Activated CD4-positive, alpha-beta T cell treated with anti-CD3 and anti-CD28 coated beads, Interleukin-2, Interleukin-6, amounts not matched to agents 100 ng/mL and 50 ng/mL, durations not matched to agents 16 hours and 8 hours (primary cell): ENCODE data around the gene CCDC170.

Source experiments
- DNase-seq: peaks from one replicate; pipeline ENCODE4 v3.0.0-alpha.2; 2020

CCDC170 gene

GRCh38 chr6:151624071-151624470 is 130.3 kb downstream of the CCDC170 start:
- DNase-seq = no peak

- no peak for DNase-seq
Observed at GRCh38 chr6:151624481-151624880, 130.7 kb downstream of the CCDC170 start.

GRCh38 chr6:151624900-151625536 is 131.2 kb downstream of the CCDC170 start:
- no peak for DNase-seq

- DNase-seq = peak; percentile 67
Observed at GRCh38 chr6:151627689-151628444, 134.1 kb downstream of the CCDC170 start.

GRCh38 chr6:151629791-151630190 is 136.0 kb downstream of the CCDC170 start:
- no peak for DNase-seq

DNA sequence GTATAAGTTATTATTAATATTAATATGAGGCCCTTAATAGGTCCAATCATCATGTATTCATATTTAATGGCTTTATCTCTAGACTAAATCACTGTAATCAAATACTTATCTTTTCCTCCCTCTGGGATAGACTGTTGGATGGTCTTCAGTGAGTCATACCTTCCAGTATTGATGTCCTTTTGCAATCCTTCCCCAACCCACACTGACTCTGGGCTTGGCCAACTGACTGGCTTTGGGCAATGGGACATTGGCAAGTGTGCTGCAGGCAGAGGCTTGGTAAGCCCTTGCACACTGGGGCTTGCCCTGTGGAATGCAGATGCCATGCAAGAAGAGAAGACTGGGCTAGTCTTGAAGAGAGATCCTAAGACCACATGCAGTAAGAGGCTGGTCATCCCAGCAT is 136.6 kb downstream of the CCDC170 start:
- no peak for DNase-seq

DNA sequence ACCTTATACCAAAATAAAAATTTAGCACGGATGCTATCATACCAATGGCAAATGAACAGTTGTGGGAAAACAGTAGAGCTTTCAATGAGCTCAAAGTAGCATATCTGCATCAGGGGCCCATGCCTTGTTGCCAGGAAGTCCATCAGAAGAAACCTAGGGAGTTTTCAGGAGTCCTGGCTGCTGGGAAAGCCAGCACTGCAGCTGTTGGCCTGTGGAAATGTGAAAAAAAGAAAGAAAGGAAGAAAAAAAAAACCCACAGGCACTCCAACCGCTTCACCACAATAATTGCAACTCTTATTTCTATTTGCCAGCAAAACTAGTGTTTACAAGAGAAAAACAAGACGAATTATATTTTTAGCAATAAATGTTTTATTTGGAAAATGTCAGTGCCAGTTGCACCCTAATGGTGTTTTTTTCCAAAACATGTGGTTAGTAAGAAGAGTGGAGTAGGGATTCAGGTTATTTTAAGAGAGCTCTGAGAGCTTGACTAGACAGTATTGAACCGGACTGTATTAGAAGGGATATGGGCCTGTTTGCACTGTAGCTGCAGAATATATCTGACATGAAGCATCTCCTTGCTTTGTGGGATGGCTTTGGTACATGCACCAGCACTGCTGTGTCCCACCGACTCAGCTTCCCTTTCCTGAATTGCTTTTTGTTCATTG is 137.3 kb downstream of the CCDC170 start:
- DNase-seq = no peak

DNA sequence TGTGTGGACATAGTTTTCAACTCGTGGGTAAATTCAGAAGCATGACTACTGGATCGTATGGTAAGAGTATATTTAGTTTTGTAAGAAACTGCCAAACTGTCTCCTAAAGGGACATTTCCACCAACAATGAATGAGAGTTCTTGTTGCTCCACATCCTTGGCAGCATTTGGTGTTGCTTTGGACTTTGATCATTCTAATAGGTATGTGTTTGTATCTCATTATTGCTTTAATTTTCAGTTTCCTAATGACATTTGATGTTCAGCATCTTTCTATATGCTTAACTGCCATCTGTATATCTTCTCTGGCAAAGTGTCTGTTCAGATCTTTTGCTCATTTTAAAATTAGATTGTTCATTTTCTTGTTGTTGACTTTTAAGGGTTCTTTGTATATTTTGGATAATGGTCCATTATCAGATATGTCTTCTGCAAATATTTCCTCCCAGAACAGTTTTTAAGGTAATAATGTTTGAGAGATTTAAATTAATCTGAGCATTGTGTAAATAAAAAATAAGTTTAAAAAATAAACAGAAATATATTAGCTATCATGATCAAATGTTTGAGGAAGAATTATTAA is 138.7 kb downstream of the CCDC170 start:
- no peak for DNase-seq

DNA sequence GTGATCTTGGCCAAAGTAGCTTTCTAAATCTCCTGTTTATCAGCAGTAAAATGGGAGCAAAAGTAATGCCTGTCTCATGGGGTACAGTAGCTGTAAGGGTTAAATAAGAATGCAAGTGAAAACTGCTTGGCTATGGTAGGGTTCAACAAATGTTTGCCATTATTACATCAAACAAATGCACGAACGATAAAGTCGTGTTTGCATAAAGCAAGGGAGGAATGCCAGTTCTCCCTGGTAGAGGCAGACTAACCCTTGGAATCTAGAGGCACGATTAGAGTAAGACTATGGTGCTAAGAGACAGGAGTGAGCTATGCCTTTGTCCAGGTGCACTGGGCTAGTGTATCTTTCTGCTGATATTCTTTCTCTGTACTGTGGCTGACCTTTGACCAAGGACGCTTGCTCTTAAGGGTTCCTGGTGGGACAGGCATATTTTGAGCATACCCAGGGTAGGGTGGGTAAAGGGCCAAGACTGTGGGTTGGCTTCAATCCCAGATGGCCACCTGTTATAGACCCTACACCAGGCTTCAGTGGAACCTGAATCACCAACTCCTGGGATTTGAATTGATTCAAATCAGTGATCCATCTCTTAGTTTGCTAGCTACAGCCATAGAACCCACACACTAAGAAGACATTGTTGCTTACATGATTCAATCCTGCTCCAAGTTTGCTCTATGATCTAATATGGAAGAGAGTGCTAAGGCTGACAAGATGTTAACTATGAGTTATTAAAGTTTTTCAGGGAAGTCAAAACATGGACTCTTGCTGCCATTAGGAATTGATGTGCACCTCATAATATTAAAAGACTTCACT is 139.9 kb downstream of the CCDC170 start:
- DNase-seq = no peak

- DNase-seq = peak; percentile 34
Observed at GRCh38 chr6:151634336-151634720, 140.5 kb downstream of the CCDC170 start.

DNA sequence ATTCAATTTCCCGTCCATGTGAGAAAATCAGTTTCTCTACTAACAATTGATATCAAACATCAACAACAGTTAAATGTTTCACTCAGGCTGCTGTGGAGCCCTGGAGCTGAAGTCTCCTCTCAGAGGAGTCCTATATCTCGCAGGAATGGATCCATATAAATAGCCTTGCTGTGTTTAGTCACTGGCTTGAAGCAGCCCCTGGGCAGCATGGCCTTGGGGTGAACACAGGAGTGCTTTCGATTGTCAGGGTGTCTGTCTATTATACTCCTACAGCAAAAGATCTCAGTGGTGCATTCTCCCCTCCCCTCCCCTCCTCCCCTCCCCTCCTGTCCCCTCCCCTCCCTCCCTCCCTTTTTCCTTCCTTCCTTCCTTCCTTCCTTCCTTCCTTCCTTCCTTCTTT is 141.9 kb downstream of the CCDC170 start:
- DNase-seq = no peak

GRCh38 chr6:151637814-151638213 is 144.0 kb downstream of the CCDC170 start:
- no peak for DNase-seq

GRCh38 chr6:151639750-151640149 is 145.9 kb downstream of the CCDC170 start:
- no peak for DNase-seq

DNA sequence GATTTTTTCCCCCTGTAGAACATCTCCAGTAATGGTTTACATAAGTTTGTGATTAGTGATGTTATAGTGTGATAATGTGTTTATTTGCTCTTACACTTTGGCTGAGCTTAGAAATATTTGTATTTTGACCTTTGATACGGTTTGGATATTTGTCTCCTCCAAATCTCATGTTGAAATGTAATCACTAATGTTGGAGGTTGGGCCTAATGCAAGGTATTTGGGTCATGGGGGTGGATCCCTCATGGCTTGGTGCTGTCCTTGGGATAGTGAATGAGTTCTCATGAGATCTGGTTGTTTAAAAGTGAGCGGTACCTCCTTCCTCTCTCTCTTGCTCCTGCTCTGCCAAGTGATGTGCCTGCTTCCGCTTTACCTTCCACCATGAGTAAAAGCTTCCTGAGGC is 147.2 kb downstream of the CCDC170 start:
- no peak for DNase-seq

DNA sequence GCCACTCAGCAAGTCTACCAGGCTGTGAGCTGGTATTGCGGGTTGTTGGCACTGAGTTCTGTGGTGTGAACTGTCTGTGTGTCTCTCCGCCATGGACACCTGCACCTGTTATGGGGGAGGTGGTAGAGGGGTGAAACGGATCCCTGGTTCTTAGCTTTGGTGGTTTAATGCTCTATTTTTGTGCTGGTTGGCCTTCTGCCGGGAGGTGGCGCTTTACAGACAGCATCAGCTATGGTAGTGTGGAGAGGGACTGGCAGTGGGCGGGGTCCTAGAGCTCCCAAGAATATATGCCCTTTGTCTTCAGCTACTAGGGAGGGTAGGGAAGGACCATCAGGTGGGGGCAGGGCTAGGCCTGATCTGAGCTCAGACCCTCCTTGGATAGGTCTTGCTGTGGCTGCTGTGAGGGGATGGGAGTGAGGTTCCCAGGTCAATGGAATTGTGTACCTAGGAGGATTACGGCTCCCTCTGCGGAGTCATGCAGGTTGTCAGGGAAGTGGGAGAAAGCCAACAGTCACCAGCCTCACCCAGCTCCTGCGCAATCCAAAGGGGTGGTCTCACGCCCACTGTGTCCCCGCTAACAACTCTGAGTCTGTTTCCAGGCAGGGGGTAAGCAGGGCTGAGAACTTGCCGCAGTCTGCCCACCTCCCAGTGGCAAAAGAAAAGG is 154.3 kb downstream of the CCDC170 start:
- no peak for DNase-seq

GRCh38 chr6:151649835-151650234 is 156.0 kb downstream of the CCDC170 start:
- DNase-seq = no peak

DNA sequence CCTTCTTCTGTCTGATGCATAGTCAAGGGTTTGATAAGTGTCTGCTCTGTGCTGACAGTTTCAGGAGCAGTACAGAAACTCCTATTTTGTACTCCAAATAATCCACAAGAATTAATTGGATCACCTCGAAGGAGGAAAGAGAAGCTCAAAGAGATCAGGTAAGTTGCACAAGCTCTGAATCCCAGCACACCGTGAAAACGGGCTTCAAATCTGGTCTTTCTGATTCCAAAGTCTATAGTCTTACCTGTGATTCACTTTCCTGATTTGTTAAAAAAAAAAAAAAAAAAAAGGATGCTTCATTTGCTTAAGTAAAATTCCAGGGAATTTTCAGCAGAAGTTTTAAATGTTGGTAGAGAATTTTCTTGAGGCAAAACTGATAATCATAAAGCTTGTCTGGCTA is 157.8 kb downstream of the CCDC170 start:
- no peak for DNase-seq

DNA sequence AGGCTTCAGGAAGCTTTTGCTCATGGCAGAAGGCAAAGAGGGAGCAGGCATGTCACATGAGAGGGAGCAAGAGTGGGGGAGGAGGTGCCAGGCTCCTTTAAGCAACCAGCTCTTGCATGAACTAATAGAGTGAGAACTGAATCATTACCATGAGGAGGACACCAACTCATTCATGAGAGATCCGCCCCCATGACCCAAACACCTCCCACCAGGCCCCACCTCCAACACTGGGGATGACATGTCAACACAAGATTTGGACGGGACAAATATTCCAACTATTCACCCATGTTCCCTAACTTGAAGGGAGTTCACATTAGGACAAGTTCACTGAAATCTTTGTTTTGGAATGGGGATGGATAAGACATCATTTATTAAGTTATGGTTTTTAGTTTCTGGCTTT is 158.5 kb downstream of the CCDC170 start:
- DNase-seq = no peak

GRCh38 chr6:151655099-151655498 is 161.3 kb downstream of the CCDC170 start:
- DNase-seq = no peak

DNA sequence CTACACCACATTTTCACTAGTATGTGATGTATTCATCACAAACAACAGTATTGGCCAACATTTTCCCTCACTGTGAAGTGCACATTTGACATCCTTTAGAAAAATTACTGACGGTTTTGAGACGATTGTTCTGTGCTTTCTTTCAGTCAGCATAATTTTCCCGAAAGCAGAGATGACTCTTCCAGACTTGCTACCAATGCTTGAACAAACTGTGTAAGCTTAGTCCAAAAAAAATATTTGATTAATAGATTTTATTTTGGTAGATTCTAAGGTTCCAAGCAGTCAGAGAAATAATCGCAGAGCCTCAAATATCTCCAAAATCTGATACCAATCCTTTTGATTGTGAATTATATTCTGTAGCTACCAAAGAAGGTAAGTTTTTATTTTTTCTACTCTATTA is 162.6 kb downstream of the CCDC170 start:
- DNase-seq = no peak

DNA sequence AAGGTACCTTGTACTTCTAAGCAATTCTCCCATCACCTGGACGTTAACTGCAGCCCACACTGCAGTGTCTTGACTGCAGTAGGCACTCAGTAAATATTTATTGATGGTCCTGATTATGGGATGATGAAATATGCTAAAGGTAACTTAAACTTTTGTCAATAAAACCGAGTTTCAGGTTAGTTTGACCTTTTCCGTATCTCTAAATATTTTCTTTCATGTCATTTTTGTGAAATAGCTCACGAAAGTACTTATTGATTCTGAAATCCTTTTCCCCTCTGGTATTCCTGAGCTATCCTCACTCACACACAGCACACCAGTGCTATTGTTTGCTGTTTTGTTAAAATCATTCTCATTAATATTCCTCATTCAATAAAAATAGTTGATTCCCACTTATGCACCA is 164.3 kb downstream of the CCDC170 start:
- DNase-seq = no peak

GRCh38 chr6:151659212-151659611 is 165.4 kb downstream of the CCDC170 start:
- no peak for DNase-seq
